OCI-LY3 (cell line): Measurements from ENCODE around the gene RGS9.

Experiments
- H2AFZ ChIP-seq: fragments of 200-600, 300-600 bp; shearing (Covaris generic); 2 replicates; pipeline ENCODE4 v1.6.0; 2014; ENCODE audit warnings: antibody characterized with exemption, low read depth, low read length
- H3K27ac ChIP-seq: fragments of 200-600, 300-600 bp; sonication (generic); 2 replicates; pipeline ENCODE4 v1.5.1; 2014; ENCODE audit warnings: mild to moderate bottlenecking, low read length, moderate library complexity, mixed read lengths
- H3K27me3 ChIP-seq: fragments of 200-600, 300-600 bp; sonication (generic); 2 replicates; pipeline ENCODE4 v1.6.1; 2014; ENCODE audit warnings: low read depth, low read length, mixed read lengths
- H3K36me3 ChIP-seq: fragments of 200-600, 300-600 bp; sonication (generic); replicated peaks from 2 replicates; pipeline ENCODE3; 2014; ENCODE audit warnings: low read depth, low read length, mixed read lengths
- H3K4me1 ChIP-seq: fragments of 300-600, 200-600 bp; sonication (generic); 2 replicates; pipeline ENCODE4 v1.6.1; 2014; ENCODE audit warnings: low read length, mixed read lengths
- H3K4me2 ChIP-seq: fragments of 200-600, 300-600 bp; sonication (generic); 2 replicates; pipeline ENCODE4 v1.6.1; 2014; ENCODE audit warnings: low read length, mixed read lengths
- H3K4me3 ChIP-seq: fragments of 300-600, 200-600 bp; sonication (generic); 2 replicates; pipeline ENCODE4 v1.5.1; 2014; ENCODE audit warnings: antibody characterized with exemption, mild to moderate bottlenecking, low read length, moderate library complexity
- H3K79me2 ChIP-seq: fragments of 300-600, 200-600 bp; shearing (Covaris generic); 2 replicates; pipeline ENCODE4 v1.6.1; 2014; ENCODE audit warnings: mild to moderate bottlenecking, low read length, mixed read lengths
- H3K9ac ChIP-seq: fragments of 300-600, 200-600 bp; shearing (Covaris generic); 2 replicates; pipeline ENCODE4 v1.6.0; 2014; ENCODE audit warnings: mild to moderate bottlenecking, low read length, moderate library complexity
- H3K9me3 ChIP-seq: fragments of 200-600, 300-600 bp; shearing (Covaris generic); 2 replicates; pipeline ENCODE4 v1.6.1; 2014; ENCODE audit warnings: low read length, mixed read lengths; ENCODE audit not compliant: insufficient read depth
- H4K20me1 ChIP-seq: fragments of 200-600, 300-600 bp; sonication (generic); 2 replicates; pipeline ENCODE4 v1.6.1; 2016; ENCODE audit warnings: low read length, mixed read lengths; ENCODE audit not compliant: insufficient read depth
- CTCF ChIP-seq: fragments of 200-600, 300-600 bp; sonication (generic); IDR thresholded peaks from 2 replicates; pipeline ENCODE4 v1.5.1; 2014; ENCODE audit warnings: antibody characterized with exemption, low read length, low read depth
- EZH2phosphoT487 ChIP-seq: fragments of 200-600 bp; shearing (Covaris generic); IDR thresholded peaks from 2 replicates; pipeline ENCODE4 v1.6.1; 2018; ENCODE audit warnings: antibody characterized with exemption, mixed run types, low read depth

Gene RGS9

GRCh38 chr17:65183736-65184135 is 46.6 kb downstream of the RGS9 start:
- Histone ChIP-seq H3K79me2 (no peaks in the 10 kb centered on the region), H4K20me1 (no peaks in the 10 kb centered on the region), H3K27me3 (no peaks in the 10 kb centered on the region), H3K9me3 (no peaks in the 10 kb centered on the region), H2AFZ (no peak overlapping the region), H3K4me2 (no peak overlapping the region), H3K36me3 (no peaks in the 10 kb centered on the region), H3K4me1 (peaks cover 44% of the 10 kb centered on the region), H3K9ac (no peak overlapping the region), H3K27ac (no peak overlapping the region), H3K4me3 (no peak overlapping the region)
- TF ChIP-seq EZH2phosphoT487: no peak
- no peak for TF ChIP-seq CTCF

GRCh38 chr17:65184235-65184959 is 47.2 kb downstream of the RGS9 start:
- Histone ChIP-seq H3K9ac (no peak overlapping the region), H2AFZ (no peak overlapping the region)

GRCh38 chr17:65185062-65185461 is 47.9 kb downstream of the RGS9 start:
- Histone ChIP-seq H3K27me3 (no peaks in the 10 kb centered on the region), H3K79me2 (no peaks in the 10 kb centered on the region), H3K4me3 (no peak overlapping the region), H3K4me1 (peaks cover 31% of the 10 kb centered on the region), H4K20me1 (no peaks in the 10 kb centered on the region), H3K4me2 (no peak overlapping the region), H3K27ac (no peak overlapping the region), H2AFZ (no peak overlapping the region), H3K36me3 (no peaks in the 10 kb centered on the region), H3K9ac (no peak overlapping the region), H3K9me3 (no peaks in the 10 kb centered on the region)
- TF ChIP-seq CTCF (no peak), EZH2phosphoT487 (no peak)

More at GRCh38 chr17:65184235-65184959, 47.2 kb downstream of the RGS9 start:
- Histone ChIP-seq H4K20me1 (no peaks in the 10 kb centered on the region), H3K4me3 (no peak overlapping the region), H3K79me2 (no peaks in the 10 kb centered on the region), H3K36me3 (no peaks in the 10 kb centered on the region), H3K9me3 (no peaks in the 10 kb centered on the region), H3K27ac (no peak overlapping the region), H3K27me3 (no peaks in the 10 kb centered on the region), H3K4me1 (peaks cover 37% of the 10 kb centered on the region), H3K4me2 (no peak overlapping the region)
- TF ChIP-seq EZH2phosphoT487 (no peak), CTCF (no peak)

GRCh38 chr17:65185668-65186382 is 48.7 kb downstream of the RGS9 start:
- H3K4me2 ChIP-seq: no peak overlapping the region

More at GRCh38 chr17:65185668-65186382, 48.7 kb downstream of the RGS9 start:
- no peaks in the 10 kb centered on the region for H3K9me3 ChIP-seq
- peaks cover 23% of the 10 kb centered on the region for H3K4me1 ChIP-seq
- no peaks in the 10 kb centered on the region for H4K20me1 ChIP-seq
- H3K4me3 ChIP-seq: no peak overlapping the region
- H3K79me2 ChIP-seq: no peaks in the 10 kb centered on the region
- no peaks in the 10 kb centered on the region for H3K36me3 ChIP-seq
- TF ChIP-seq CTCF: no peak; the same call in 1 of the 2 replicates
- TF ChIP-seq EZH2phosphoT487: no peak
- H2AFZ ChIP-seq: no peak overlapping the region
- no peak overlapping the region for H3K27ac ChIP-seq
- H3K27me3 ChIP-seq: no peaks in the 10 kb centered on the region
- H3K9ac ChIP-seq: no peak overlapping the region
